GM18508 (cell line): Measurements from ENCODE around the gene ORM2.

Experiments
- ATAC-seq: cut with Tn5 transposase; IDR thresholded peaks from one replicate; pipeline ENCODE4 v1.9.1; 2021; ENCODE audit warnings: moderate number of reproducible peaks; ENCODE audit not compliant: insufficient read depth, unreplicated experiment

The ORM2 gene

DNA sequence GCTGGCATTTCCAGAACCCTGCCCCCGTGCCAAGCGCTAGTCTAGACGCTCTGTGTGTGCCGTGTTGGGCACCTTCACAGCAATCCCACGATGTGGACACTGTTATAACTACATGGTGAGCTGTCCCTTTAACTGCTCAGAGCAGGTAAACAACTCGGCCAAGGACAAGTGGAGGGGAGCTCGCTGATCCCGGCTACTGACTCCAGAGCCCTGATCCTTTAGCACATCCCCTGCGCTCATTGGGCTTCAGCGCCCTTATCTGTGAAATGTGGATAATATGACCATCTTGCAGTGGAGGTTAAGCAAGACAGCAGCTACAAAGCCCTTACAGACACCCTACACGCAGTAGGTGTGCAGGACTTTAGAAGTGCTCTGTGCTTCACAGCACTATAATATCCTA, 16.5 kb downstream of the ORM2 start:
- no peak for ATAC-seq

DNA sequence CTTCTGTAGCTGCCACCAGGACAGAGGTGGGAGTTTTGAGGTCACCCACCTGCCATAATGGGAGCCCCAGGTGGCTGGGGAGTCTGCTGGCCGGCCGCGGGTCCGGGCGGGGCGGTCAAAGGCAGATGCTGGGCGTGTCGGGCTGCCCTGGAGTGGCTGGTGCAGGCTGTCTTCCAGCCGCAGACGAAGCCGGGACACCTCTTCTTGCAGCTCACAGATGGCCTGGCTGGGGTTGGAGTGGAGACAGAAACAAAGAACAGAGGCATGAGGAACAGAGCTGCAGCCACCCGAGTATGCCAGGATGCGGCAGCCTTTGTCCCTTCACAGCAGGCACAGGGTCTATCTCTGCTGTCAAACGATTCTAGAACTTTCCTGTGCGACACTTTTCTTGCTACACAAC, 18.0 kb downstream of the ORM2 start:
- ATAC-seq, result no peak

DNA sequence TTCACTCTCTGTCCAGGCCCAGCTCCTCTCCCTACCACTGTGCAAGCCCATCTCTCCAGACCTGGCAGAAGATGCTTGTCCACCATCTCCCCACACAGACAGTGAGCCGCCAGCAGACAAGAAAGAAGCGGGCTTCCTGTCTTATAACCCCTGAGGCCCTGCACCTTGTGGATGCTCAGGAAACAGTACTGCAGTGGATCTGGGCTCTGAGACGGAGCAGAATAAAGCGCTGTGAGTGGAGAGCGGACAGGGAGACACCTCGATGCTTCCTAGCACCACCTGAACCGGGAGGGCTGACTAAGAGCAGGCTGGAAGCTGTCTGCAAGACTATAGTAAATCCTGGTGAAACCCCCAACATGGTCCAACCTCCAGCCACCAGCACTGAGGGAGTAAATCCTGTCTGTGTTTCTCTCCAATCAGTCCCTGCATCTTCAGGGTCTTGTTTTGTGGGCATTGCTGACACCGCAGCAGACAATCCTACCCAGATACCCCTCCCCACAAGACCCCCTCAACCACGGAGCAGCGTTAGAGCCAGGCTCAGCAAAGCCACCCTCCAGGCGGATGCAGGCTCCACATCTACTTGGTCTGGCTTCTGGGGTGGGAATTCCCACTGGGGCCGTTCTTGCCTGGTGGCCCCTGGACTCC, 18.7 kb downstream of the ORM2 start:
- ATAC-seq, result no peak

DNA sequence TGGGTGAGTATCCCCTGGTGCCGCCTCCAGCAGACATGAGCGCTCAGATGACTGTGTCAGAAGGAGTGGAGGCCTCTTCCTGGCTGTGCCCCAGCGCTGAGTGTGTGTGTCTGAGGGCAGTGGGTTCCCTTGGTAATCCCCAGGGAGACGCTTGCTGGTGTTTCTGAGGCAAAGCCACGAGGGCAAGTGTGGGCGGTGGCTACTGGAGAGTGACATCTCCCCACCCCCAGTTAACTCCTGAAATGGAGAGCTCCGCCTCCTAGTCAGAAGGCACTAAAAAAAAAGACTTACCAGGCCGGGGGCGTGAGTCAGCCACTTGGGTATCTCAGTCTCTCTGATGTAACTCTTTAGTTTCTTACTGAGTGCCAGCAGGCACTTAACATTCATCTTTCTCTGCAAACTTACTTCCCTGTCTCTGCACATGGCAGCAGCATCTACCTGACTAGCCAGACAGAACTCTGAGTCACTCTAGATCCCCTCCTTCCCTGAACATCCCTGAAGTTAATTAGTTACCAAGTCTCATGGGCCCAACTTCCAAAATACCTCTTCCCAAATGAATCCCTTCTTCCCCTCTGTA, 19.3 kb downstream of the ORM2 start:
- peak; percentile 78 for ATAC-seq

DNA sequence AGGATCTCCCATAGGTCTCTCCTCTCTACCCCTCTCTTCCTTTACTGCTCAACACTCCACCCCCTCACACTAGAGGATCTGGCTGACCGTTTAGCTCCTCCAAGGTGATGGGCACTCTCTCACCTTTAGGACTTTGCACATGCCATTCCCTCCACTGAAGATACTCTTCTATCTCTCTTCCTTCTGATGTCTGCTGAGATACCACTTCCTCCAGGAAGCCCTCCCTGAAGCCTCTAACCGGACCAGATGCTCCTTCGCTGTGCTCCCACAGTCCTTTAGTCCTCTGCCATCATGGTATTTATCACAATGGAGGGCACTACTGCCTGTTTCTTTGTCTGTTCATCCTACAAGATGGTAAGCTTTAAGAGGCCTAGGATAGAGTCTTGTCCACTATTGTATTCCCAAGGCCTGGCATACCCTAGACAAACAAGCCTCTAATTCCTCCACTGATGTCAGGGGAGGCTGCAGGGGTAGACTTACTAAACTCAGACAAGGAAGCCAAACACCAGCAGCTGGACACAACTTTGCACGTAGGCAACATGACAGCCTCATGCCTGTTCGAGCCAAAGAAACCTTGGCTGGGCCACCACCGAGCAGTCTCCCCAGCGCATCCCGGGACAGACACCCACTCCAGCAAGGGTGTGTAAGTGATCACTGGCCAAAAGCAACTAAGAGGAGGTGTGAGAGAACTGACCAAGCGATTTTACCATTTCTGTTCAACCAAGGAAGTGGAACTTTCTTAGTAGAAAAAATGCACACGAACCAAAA, 20.2 kb downstream of the ORM2 start:
- ATAC-seq, result no peak

DNA sequence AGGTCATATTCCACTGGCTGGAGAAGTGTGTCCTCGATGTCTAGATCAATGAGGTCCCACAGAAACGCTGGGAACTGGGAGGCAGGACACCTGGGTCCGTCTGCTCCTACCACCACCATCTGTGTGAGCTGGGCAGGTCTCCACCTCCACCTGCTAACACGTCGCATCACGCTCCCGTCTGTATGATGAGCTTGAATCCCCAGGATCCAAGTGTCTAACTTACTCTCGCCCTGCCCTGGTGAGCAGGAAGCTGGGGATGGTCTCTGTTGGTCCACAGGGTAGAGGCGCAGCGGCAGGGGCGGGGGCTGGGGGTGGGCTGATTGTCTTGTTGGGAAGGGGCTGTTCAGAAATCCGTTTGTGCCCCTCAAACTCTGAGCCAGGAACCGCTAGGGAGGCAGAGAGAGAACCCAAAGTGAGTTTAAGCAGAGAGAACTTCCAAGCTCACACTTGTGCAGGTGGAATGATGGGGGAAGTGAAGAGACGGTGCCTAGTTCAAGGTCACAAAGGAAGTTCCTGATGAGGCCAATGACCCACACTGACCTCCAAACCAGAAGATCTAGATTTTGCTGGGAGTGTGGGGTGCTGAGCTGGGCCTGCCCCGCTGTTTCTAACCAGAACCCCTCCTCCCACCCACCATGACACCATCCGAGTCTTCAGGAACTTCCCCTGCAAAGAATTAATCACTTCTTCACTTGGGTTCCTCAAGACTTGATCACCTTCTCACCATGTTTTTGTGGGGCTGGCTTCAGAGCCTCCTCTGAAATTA, 21.1 kb downstream of the ORM2 start:
- no peak for ATAC-seq

DNA sequence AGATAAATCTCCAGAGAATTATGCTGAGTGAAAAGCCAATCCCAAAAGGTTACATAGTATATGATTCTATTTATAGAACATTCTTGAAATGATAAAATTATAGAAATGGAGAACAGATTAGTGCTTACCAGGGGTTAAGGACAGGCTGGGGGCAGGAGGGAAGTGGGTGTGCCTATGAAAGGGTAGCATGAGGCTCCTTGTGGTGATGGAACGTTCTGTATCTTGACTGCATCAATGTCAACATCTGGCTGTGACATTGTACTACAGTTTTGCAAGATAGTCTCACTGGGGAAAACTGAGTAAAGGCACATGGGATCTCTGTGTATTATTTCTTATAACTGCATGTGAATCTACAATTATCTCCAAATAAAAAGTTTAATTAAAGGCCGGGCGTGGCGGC, 22.3 kb downstream of the ORM2 start:
- no peak for ATAC-seq

DNA sequence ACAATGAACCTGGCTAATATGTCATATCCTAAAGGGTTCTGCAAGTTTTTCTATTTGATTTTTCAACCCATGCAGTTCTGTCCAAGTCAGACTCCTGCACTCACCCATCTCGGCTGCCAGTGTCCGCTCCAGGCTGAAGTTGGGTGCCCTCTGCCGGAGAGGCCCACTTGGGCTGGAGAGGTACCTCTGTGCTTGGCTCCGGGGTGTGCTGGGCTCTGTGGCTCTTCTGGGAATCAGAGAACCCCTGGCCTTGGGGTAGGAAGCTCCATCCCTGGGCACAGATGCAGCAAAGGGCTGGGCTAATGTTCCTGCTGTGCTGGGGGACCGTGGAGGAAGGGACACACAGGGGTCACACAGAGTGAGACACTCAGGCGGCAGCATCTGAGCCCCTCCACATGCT, 26.2 kb downstream of the ORM2 start:
- ATAC-seq, result no peak

DNA sequence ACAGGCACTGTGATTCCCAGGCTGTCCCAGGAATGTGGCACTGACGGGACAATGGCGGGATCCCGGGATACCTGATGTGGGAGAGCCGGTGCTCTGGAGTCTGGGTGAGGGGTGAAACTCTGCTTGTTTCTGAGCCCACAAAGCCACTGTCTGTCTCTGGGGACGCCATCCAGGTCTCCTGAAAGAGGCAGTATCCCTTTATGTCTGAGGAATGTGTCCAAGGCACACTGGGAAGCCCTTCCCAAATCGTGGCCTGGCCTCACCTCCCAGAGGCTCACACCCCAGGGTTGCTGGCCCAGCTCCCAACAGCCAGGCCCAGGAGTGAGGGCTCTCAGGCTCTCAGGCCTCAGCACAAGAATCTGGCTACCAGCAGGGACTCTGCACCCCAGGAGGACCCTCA, 27.1 kb downstream of the ORM2 start:
- ATAC-seq, result no peak

DNA sequence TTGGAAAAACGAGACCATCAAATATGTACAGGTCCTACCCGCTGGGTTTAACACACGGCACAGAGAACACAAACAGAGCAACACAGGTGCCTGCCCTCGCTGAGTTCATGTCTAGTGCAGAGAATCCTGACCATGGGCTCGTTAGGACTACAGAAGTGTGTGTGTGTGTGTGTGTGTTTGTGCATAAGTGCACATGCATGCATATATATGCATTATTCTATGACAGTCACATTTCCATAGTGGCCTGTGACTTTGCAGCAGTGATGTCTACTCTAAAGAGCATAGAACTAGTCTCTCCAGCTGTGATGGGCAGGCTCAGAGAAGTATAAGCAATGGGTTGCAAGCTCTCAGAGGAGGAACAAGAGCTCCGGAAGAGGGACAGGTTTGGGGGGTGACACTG, 27.7 kb downstream of the ORM2 start:
- ATAC-seq, result no peak

DNA sequence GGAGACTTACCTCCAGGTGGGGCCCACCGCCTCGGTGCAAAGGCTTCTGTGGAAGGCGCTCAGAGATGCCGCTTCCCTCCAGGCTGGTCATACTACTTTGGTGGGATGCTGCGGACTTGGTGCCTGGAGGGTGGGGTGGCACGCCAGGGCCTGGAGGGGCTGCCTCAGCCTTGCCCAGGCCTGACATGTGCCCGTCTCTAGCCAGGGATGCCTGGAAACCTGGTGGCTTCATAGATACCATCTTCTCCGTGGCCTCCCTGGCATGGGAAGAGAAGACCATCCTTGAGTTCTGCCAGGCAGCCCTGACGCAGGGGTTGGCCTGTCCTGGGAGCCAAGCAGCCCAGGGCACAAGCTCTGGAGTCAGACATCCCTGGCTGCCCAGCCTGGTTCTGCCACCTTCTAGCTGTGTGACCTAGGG, 28.3 kb downstream of the ORM2 start:
- ATAC-seq, result no peak

DNA sequence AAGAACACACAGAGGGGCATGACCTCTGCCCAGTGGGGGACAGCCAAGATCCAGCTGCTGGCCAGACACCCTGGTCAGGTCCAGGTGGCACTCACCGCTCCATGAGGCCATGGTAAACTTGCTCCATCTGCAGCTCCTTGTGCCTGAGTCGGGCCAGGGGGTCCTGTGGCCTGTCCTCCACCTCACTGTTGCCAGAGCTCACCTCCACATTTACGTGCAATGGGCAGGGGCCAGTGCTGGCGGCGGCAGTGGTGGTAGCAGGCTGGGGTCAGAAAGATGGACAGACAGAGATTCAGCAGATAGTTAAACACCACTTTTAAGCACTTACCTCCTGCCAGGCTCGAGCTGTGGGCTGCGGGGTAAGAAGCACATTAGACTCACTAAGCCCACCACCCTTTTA, 30.1 kb downstream of the ORM2 start:
- no peak for ATAC-seq

DNA sequence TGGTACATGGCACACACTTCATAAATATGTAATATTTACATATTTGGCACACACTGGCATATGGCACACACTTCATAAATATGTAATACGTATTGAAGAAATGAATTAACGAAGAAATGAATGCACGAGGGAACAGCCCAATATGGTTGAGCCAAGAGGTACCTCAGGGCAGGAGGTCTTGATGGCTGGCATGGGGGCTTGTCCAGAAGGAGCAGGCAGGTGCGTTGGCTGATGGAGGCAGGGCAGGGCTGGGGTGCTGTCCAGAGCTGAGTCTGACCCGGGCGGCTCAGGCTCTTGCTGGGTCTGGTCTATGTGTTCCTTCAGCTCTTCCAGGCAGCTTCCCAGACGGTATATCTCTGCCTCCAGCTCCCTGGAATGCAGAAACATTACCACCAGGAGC, 31.9 kb downstream of the ORM2 start:
- ATAC-seq, result no peak

DNA sequence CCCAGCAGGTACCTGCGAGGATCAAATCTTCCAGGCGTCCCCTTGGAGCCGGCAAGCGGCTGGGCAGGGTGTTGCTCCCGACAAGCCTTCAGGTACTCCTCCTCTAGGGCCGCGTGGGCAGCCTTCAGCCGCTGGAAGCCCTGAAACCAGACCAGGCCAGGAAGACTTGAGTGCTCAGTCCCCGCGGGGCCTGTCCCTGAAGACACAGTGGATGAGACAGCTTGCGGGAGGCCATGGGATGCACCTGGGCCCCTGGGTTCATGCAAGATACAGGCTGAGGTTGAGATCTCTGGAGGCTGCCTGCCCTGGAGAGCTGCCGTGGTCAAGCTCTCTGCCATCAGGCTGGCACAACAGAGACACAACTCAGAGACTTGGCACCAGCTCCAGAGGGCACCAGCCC, 32.7 kb downstream of the ORM2 start:
- ATAC-seq, result no peak

DNA sequence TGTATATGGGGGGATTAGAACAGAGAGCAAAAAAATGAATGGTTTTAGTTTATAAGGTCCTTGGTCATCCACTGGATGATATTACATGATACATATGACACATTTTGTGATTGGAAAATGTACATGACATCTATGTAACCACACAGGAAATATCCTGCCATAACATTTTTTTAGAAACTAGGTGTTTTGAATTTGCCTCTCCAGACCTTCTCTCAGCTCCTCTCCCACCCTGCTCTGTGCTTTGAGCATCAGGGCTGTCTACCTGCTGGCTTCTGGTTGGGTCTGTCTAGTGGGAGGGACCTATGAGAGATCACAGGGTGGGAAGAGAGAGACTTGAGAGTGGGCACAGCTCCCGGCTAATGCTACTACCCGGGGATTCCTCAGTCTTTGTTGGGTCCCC, 33.8 kb downstream of the ORM2 start:
- ATAC-seq, result no peak

DNA sequence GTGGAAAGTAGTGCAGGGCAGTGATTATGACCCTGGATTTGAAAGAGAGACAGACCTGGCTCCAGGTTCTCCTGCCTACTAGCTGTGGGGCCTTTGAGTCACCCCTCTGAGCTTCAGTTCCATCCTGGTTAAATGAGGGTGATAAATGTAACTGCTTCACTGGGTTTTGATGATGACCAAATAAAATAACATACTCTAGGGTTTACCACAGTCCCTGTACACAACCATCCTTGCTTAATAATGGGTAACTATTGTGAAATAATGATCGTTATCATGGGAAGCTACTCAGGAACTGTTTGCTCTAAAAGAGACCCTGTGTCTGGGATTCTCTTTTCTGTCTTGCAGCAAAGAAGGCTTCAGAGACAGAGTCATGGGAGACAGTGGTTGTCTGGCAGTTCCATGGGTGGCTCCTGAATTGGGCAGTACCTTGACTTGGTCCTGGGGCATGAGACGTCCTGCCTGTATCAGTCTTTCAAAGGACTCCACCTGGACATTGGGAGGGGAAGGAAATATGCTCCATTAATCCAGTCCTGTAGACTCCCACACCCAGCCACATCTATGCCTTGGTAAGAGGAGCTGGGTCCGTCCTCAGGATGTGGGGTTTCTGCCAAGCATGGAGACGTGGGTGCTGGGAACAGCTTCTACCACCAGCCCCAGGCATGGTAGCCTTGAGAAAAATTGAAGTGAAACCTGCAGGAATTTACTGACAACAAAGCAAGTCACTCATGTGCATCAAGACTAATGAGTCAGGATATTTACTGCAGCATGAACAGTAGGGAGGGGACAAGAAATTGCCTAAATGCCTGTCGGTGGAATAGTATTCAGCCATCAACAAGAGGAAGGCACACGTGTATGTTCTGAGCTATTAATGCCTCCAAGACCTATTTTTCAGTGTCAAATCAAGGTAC, 34.7 kb downstream of the ORM2 start:
- ATAC-seq, result no peak

DNA sequence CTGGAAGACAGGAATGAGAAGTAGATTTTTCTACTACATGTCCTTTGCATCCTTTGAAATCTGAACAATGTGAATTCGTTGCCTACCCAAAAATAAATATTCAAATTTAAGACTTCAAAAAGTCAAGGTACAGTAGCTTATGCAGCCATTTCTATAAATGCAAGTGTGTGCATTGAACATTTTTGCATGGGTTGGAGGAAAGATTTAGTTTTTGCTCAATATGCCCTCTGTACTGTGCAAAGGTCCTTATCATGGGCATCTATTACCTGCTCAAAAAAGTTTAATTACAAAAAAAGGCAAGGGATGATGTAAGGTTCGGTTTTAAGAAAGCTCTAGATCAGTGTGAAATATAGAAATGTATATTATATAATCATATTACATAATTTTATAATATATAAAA, 35.5 kb downstream of the ORM2 start:
- ATAC-seq, result no peak

DNA sequence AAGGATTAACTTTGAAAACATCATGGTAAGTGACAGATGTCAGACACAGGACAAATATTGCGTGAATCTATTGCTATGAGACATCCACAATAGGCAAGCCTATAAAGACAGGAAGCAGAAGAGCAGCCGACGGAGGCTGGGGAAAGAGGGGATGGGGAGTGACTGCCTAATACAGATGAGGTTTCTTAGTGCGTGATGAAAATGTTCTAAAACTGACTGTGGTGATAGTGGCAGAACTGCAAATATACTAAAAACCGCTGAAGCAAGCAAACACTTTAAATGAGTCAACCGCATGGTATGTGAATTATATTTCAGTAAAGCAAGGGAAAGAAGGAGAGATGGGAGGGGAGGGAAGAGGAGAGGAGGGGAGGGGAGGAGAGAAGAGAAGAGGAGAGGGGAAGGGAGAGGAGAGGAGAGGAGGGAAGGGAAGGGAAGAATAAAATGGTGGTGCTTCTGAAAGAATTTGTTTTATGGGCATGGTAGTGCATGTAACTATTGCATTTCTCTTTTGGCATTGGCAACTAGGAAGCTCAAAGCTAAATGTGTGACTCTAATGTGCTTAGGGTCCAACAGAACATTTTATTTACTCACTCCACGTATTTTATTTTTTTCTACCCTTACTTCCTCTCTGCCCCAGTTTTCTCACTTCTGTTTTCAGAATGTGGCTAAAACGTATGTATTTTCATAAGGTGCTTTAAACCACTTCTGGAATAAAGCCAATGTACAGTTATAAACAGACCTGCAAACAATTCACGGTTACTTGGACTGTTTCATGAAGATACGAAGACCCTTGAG, 36.9 kb downstream of the ORM2 start:
- no peak for ATAC-seq

DNA sequence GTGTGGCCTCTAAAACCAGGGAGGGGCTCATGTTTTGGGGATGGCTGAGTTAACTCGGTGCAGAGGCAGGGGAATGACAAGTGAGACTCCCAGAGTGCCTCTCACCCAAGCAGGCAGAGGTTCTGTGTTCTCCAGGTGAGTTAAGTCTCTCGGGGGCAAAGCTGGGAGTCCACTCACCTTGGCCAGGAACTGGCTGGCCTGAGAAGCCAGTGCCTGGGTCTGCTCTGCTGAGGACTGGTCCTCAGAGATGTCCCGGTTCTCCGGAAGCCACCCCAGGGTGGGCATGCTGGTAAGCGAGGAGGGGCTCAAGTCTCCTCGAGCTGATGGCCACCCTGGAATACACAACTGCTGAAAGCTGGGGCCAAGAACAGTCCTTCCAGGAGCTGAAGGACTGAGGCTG, 37.7 kb downstream of the ORM2 start:
- no peak for ATAC-seq
